GM18951 (cell line): ENCODE measurements around the gene MDM2.
"Not testable (repeated sequence)": the region's sequence is repeated elsewhere in the genome, so short reads cannot be mapped to it uniquely, and the experiment has no call there.

Source experiments
- POLR2A ChIP-seq: IDR thresholded peaks from 4 replicates; pipeline ENCODE4 v1.6.1; 2011; ENCODE audit warnings: mild to moderate bottlenecking; ENCODE audit not compliant: insufficient read length, insufficient read depth; ENCODE audit errors: extremely low read depth
- in situ Hi-C: fragments of 300-500 bp; cut with MboI; formaldehyde crosslinking; loops from one replicate; pipeline ENCODE4 v1.12.0; 2022; ENCODE audit warnings: low sequenced_read_pairs, mixed read lengths, inconsistent platforms; ENCODE audit not compliant: unreplicated experiment

The MDM2 gene

DNA sequence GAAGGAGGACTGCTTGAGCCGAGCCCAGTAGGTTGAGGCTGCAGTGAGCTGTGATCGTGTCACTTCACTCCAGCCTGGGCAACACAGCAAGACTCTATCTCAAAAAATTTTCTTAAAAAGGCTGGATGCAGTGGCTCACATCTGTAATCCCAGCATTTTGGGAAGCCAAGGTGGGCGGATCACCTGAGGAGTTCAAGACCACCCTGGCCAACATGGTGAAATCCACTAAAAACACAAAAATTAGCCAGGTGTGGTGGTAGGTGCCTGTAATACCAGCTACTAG is 17.1 kb upstream of the MDM2 start:
- TF ChIP-seq POLR2A: no peak
- in situ Hi-C loops: no loop called here

DNA sequence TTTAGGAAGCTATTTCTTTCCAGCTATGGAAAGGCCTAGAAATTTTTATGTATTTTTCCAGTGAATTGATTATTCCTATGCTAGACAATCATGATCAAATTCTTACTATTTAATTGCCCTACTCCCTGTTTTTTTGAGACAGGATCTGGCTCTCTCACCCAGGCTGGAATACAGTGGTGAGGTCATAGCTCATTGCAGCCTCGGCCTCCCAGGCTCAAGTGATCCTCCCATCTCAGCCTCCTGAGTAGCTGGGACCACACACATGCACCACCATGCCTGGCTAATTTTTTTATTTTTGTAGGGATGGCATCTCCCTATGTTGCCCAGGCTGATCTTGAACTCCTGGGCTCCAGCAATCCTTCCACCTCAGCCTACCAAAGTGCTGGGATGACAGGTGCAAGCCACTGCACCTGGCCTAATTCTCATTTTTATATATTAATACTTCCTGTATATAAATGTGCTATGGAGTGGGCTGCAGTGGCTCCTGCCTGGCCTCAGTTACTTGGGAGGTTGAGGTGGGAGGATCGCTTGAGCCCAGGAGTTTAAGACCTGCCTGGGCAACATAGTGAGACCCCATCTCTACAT is 16.0 kb upstream of the MDM2 start:
- in situ Hi-C loops: no loop called here
- no peak for TF ChIP-seq POLR2A

DNA sequence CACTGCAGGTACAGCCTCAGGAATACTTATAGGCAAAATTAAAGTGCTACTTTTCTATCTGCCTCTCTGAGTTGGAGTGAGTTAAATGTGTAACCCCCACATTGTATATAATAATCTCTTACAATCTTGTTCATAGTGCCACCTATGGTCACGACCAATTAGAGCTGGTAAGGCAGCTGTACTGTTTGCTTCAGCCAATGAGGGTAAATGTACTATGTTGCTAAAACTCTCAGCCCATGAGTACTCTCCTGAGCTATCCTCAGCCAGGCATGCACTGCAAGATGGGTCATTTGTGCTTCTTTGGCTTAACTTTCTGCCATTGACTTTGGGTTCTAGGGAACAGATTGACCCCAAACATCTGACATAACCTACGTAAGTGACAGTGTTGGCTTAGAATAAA is 15.0 kb upstream of the MDM2 start:
- TF ChIP-seq POLR2A: no peak
- in situ Hi-C loops: no loop called here

DNA sequence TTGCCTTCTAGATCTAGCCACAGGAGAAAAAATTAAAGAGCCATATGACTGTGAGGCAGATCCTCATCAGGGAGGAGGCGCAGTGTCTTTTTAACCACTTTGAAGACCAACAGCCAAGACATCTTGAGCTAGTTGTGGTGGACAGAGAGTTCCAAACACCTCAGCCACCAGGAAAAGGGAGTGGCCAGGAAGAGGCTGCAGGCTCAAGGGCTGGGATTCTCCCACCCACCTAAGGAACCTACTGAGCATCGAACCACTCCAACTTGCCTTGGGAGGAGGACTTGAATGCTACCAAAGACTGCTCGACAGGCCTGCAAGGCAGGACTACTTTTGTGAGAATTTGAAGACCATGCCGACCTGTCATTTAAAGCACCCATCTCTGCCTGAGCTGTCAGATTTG is 14.5 kb upstream of the MDM2 start:
- TF ChIP-seq POLR2A: no peak
- in situ Hi-C loops: no loop called here

DNA sequence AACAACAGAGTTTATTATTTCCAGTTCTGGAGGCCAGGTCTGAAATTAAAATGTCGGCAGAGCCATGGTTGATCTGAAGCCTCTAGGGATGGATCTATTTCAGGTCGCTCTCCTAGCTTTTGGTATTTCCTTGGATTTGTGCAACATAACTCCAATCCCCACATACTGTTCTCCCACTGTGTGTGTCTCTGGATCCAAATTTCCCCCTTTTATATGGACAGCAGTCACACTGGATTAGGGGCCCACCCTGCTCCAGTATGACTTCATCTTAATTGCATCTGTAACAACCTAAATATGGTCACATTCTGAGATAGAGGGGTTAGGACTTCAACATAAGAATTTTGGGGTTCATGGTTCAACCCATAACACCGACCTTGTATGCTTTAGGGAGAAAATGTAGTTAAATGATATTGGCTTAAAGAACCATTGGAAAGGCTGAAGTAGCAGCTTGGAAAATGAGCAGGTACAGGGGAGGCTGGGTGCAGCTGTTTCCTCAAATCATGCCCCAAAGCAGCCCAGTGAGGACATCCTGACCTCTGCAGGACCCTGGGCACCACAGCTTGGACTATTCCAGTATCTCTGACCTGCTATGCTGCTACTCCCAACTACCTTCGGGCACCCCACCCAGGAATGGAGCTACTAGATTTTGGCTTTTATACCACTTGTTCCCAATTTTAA is 13.9 kb upstream of the MDM2 start:
- TF ChIP-seq POLR2A: no peak
- in situ Hi-C loops: no loop called here

DNA sequence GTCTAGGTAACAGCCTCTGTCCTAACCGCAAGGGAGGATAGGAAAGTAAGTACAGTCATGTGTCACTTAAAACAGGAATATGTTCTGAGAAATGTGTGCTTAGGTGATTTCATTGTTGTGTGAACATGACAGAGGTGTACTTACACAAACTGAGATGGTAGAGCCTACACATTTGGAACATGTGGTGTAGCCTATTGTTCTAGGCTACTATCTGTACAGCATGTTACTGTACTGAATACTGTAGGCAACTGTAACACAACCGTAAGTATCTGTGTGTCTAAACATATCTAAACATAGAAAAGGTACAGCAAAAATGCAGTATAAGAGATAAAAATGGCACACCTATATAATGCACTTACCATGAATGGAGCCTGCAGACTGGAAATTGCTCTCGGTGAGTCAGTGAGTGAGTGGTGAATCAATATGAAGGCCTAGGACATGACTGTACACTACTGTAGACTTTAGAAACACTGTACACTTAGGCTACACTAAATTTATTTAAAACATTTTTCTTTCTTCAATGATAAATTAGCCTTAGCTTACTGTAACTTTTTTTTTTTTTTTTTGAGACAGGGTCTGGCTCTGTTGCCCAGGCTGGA is 13.2 kb upstream of the MDM2 start:
- in situ Hi-C loops: no loop called here
- no peak for TF ChIP-seq POLR2A

DNA sequence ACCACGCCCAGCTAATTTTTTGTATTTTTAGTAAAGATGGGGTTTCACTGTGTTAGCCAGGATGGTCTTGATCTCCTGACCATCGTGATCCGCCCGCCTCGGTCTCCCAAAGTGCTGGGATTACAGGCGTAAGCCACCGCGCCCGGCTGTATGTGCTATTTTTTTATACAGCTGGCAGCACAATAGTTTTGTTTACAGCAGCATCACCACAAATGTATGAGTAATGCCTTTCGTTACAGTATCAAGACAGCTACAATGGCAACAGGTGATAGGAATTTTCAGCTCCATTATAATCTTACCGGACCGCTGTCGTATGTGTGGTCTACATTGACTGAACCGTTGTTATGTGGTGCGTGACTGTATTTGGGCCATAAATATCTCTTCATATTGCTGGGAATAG is 11.6 kb upstream of the MDM2 start:
- TF ChIP-seq POLR2A: no peak
- in situ Hi-C loops: no loop called here

DNA sequence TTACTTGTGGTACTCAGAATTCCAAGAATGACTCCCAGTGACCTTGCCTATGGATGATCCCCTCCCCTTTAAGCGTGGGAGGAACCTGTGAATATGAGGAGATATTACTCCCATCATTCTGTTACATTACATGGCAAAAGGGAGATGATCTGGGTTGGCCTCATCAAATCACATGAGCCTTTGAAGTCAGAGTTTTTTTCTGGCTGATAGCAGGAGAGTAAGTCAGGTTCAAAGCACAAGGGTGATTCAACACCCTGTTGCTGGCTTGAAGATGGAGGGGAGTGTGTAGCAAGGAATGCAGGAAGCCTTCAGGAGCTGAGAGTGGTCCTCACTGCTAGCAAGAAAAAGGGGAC is 9.1 kb upstream of the MDM2 start:
- TF ChIP-seq POLR2A: no peak
- in situ Hi-C loops: no loop called here

DNA sequence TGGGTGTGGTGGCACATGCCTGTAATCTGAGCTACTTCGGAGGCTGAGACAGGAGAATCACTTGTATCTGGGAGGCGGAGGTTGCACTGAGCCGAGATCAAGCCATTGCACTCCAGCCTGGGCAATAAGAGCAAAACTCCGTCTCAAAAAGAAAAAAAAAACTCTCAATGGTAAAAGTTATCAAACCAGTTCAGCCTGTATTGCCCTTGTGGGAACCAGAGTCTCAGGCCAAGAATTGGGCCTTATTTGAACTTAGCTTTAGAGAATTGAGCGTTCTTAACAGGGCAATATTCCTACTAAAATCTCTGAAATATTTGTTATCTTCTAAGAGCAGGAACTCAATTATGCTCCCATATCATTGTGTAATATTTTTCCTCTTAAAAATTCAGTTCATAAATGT is 7.7 kb upstream of the MDM2 start:
- TF ChIP-seq POLR2A: no peak
- in situ Hi-C loops: no loop called here

DNA sequence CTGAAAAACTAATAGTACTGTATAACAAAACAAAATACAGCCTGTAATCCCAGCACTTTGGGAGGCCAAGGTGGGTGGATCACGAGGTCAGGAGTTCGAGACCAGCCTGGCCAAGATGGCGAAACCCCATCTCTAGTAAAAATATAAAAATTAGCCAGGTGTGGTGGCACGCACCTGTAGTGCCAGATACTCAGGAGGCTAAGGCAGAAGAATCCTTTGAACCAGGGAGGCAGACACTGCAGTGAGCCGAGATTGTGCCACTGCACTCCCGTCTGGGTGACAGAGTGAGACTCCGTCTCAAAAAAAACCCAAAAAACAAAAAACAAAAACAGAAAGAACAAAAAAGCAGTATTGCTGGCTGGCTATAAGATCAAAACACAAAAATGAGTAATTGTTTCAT is 6.9 kb upstream of the MDM2 start:
- in situ Hi-C loops: not testable (repeated sequence)

DNA sequence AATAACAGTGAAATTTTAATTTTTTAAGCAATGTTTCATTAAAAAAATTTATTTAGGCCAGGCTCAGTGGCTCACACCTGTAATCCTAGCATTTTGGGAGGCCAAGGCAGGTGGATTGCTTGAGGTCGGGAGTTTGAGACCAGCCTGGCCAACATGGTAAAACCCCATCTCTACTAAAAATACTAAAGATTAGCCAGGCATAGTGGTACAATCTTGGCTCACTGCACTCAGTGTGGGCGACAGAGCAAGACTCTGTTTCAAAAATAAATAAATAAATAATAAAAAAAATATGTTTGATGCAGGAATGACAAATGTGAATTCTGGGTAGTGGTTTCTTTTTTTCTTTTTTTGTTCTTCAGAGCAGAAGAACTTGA is 5.6 kb upstream of the MDM2 start:
- in situ Hi-C loops: not testable (repeated sequence)

DNA sequence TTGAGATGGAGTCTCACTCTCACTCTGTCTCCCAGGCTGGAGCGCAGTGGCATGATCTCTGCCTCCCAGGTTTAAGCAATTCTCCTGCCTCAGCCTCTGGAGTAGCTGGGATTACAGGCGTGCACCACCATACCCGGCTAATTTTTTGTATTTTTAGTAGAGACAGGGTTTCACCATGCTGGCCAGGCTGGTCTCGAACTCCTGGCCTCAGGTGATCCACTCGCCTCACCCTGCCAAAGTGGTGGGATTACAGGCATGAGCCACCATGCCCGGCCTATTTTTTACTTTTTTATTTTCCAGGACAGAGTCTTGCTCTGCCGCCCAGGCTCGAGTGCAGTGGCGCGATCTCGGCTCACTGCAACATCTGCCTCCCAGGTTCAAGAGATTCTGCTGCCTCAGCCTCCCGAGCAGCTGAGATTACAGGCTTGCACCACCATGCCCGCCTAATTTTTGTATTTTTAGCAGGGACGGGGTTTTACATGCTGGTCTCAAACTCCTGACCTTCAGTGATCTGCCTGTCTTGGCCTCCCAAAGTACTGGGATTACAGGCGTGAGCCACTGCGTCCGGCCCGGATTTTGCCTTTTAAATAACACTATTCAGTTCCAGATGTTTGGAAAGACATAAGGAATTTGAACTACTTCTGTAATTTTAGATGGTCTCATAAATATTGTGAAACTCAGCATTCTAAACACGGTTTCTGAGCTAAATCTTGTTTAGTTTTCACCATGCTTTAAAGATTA is 4.9 kb upstream of the MDM2 start:
- in situ Hi-C loops: not testable (repeated sequence)

DNA sequence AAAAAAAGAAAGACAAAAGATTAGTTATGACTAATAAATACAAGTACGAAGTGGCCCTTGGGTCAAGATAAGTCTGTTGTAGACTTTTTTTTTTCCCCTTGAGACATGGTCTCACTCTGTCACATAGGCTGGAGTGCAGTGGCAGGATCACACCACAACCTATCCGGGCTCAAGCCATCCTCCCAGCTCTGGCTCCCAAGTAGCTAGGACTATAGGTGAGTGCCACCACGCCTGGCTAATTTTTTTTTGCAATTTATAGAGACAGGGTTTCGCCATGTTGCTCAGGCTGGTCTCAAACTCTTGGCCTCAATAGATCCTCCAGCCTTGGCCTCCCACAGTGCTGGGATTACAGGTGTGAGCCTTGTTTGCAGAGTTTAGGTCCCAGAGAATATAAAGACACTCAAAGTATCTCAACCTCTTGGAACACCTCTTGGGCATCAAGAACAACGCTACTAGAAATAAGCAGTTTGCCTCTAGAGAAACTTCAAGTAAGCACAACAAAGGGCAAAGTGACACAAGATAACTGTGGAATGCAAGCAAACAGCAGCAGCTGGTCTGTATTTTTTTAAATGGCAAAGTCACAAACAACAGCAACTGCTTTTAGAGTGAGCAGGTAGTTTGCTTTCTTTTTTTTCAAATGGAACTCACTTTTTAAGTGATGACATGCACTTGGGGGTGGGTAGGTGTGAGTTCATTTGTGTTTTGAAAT is 3.9 kb upstream of the MDM2 start:
- in situ Hi-C loops: no loop called here
- no peak for TF ChIP-seq POLR2A

DNA sequence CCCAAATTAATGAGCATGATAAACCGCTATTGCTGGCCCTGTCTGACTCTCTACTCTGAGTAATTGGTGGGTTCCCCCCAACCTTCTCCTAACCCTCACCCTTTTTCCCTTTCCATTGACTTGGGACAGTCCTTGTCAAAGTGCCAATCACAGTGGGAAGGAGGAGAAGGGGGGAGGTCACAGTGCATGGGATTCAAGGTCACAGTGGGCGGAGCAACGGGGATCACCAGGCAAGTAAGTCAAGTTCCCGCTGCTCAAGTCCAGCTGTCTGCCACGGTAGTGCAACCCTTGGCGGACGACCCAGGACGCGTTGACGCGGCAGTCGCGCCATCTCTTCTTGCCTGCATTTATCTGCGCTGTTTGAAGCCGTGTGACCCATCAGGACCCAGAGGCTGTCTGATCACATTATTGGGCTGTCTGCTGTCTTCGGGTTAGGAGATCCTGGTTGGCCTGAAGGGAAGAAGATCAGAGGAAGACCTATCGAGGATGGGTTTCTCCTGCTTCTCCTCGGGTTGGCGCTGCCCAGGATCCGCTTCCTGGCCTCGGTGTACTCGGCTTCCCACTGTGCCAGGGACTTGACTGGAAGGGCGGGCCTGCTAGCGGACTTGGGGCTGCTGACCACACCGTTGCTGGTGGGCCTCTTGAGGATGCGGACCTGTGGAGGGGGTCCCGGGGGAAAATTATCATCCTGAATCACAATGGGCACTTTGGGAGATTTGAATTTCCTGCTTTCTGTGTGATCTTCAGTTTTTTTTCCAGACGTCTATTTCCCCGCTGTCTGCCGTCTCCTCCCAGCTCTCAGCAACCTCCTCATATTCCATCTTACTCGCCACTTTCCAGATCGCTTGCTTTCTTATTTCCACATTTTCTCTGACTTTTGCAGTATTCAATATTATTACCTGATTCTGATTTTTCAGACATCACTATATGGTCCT is 3.1 kb upstream of the MDM2 start:
- no peak for TF ChIP-seq POLR2A
- in situ Hi-C loops: no loop called here
